Measurements from ENCODE around the gene HIGD2A. TPM values are rescaled to one million over a fixed set of nuclear protein-coding genes. Genes with fewer than 3 reads are reported as not detected.

The HIGD2A gene
- polyA plus RNA-seq, 2 donors: 151 to 163 TPM

- no peaks in the 10 kb centered on the region for H3K9me3 ChIP-seq (ENCODE audit: control insufficient read depth in 2 of 2, insufficient read depth in 1 of 2, low read depth in 1 of 2, low read length in 1 of 2)
- H3K27me3 ChIP-seq (ENCODE audit: control insufficient read depth in 1 of 2, insufficient read depth in 2 of 2, low read length in 2 of 2): no peaks in the 10 kb centered on the region
- no peak overlapping the region for H3K27ac ChIP-seq (ENCODE audit: low read depth in 2 of 2, low read length in 1 of 2)
- peaks cover 0 to 2% of the 10 kb centered on the region in 2 donors for H3K4me1 ChIP-seq (ENCODE audit: control insufficient read depth in 2 of 2, insufficient read depth in 2 of 2, low read length in 1 of 2)
- 86 to 89% methylated on average over 16 of the region's 16 CpGs for WGBS, 2 donors
- peaks cover 8 to 17% of the 10 kb centered on the region in 2 donors for H3K36me3 ChIP-seq (ENCODE audit: control insufficient read depth in 2 of 2, insufficient read depth in 2 of 2, low read length in 1 of 2)
- no peak overlapping the region for H3K4me3 ChIP-seq (ENCODE audit: low read depth in 1 of 2, low read length in 2 of 2)
Observed at GRCh38 chr5:176355400-176356178, 33.0 kb upstream of the HIGD2A start.

GRCh38 chr5:176356179-176356566 is 32.4 kb upstream of the HIGD2A start:
- no peak overlapping the region for H3K4me3 ChIP-seq (ENCODE audit: low read depth in 1 of 2, low read length in 2 of 2)
- H3K27ac ChIP-seq (ENCODE audit: low read depth in 2 of 2, low read length in 1 of 2): no peak overlapping the region
- 90 to 92% methylated on average over 3 of the region's 3 CpGs for whole genome bisulfite sequencing, 2 donors
- H3K27me3 ChIP-seq (ENCODE audit: control insufficient read depth in 1 of 2, insufficient read depth in 2 of 2, low read length in 2 of 2): no peaks in the 10 kb centered on the region
- H3K9me3 ChIP-seq (ENCODE audit: control insufficient read depth in 2 of 2, insufficient read depth in 1 of 2, low read depth in 1 of 2, low read length in 1 of 2): no peaks in the 10 kb centered on the region
- peaks cover 0 to 2% of the 10 kb centered on the region in 2 donors for H3K4me1 ChIP-seq (ENCODE audit: control insufficient read depth in 2 of 2, insufficient read depth in 2 of 2, low read length in 1 of 2)
- peaks cover 8 to 14% of the 10 kb centered on the region in 2 donors for H3K36me3 ChIP-seq (ENCODE audit: control insufficient read depth in 2 of 2, insufficient read depth in 2 of 2, low read length in 1 of 2)

- no peak overlapping the region for H3K27ac ChIP-seq (ENCODE audit: low read depth in 2 of 2, low read length in 1 of 2)
- peaks cover 2 to 5% of the 10 kb centered on the region in 2 donors for H3K4me1 ChIP-seq (ENCODE audit: control insufficient read depth in 2 of 2, insufficient read depth in 2 of 2, low read length in 1 of 2)
- H3K4me3 ChIP-seq (ENCODE audit: low read depth in 1 of 2, low read length in 2 of 2): no peak overlapping the region
- H3K36me3 ChIP-seq (ENCODE audit: control insufficient read depth in 2 of 2, insufficient read depth in 2 of 2, low read length in 1 of 2): peaks cover 0 to 3% of the 10 kb centered on the region in 2 donors
- H3K27me3 ChIP-seq (ENCODE audit: control insufficient read depth in 1 of 2, insufficient read depth in 2 of 2, low read length in 2 of 2): no peaks in the 10 kb centered on the region
- 52 to 60% methylated on average over 4 of the region's 4 CpGs for WGBS, 2 donors
- no peaks in the 10 kb centered on the region for H3K9me3 ChIP-seq (ENCODE audit: control insufficient read depth in 2 of 2, insufficient read depth in 1 of 2, low read depth in 1 of 2, low read length in 1 of 2)
Observed at GRCh38 chr5:176359658-176360057, 28.9 kb upstream of the HIGD2A start.

- H3K4me1 ChIP-seq (ENCODE audit: control insufficient read depth in 2 of 2, insufficient read depth in 2 of 2, low read length in 1 of 2): peaks cover 5% of the 10 kb centered on the region in 2 donors
- H3K27me3 ChIP-seq (ENCODE audit: control insufficient read depth in 1 of 2, insufficient read depth in 2 of 2, low read length in 2 of 2): no peaks in the 10 kb centered on the region
- H3K9me3 ChIP-seq (ENCODE audit: control insufficient read depth in 2 of 2, insufficient read depth in 1 of 2, low read depth in 1 of 2, low read length in 1 of 2): no peaks in the 10 kb centered on the region
- peak overlapping the region; percentile 42 to 78 for H3K27ac ChIP-seq (ENCODE audit: low read depth in 2 of 2, low read length in 1 of 2)
- peak overlapping the region; percentile 80 to 92 for H3K4me3 ChIP-seq (ENCODE audit: low read depth in 1 of 2, low read length in 2 of 2)
- 2% methylated on average over 27 of the region's 27 CpGs for WGBS, 2 donors
- peaks cover 0 to 2% of the 10 kb centered on the region in 2 donors for H3K36me3 ChIP-seq (ENCODE audit: control insufficient read depth in 2 of 2, insufficient read depth in 2 of 2, low read length in 1 of 2)
Observed at GRCh38 chr5:176360894-176361436, 27.6 kb upstream of the HIGD2A start.

GRCh38 chr5:176361437-176362232 is 26.9 kb upstream of the HIGD2A start, which contains the start of gene KIAA1191:
Gene KIAA1191, minus strand, starts transcription at chr5:176361764. Its CDS starts 2,256 bp downstream, at chr5:176359508.
- no peaks in the 10 kb centered on the region for H3K27me3 ChIP-seq (ENCODE audit: control insufficient read depth in 1 of 2, insufficient read depth in 2 of 2, low read length in 2 of 2)
- WGBS, 2 donors: 1% methylated on average over 52 to 56 of the region's 56 CpGs
- peaks cover 5 to 6% of the 10 kb centered on the region in 2 donors for H3K4me1 ChIP-seq (ENCODE audit: control insufficient read depth in 2 of 2, insufficient read depth in 2 of 2, low read length in 1 of 2)
- no peaks in the 10 kb centered on the region for H3K9me3 ChIP-seq (ENCODE audit: control insufficient read depth in 2 of 2, insufficient read depth in 1 of 2, low read depth in 1 of 2, low read length in 1 of 2)
- peak within 1 kb of the TSS; percentile 80 to 92 for H3K4me3 ChIP-seq (ENCODE audit: low read depth in 1 of 2, low read length in 2 of 2)
- H3K36me3 ChIP-seq (ENCODE audit: control insufficient read depth in 2 of 2, insufficient read depth in 2 of 2, low read length in 1 of 2): peaks cover 0 to 2% of the 10 kb centered on the region in 2 donors
- H3K27ac ChIP-seq (ENCODE audit: low read depth in 2 of 2, low read length in 1 of 2): peak within 1 kb of the TSS; percentile 42 to 78

- WGBS, 2 donors: 61 to 63% methylated on average over 8 of the region's 8 CpGs
- H3K27ac ChIP-seq (ENCODE audit: low read depth in 2 of 2, low read length in 1 of 2): peak overlapping the region; percentile 31 to 65
Observed at GRCh38 chr5:176362233-176362490, 26.4 kb upstream of the HIGD2A start.

GRCh38 chr5:176364765-176365350 is 23.7 kb upstream of the HIGD2A start:
- peak overlapping the region; percentile 80 to 85 for H3K4me3 ChIP-seq (ENCODE audit: low read depth in 1 of 2, low read length in 2 of 2)
- H3K4me1 ChIP-seq (ENCODE audit: control insufficient read depth in 2 of 2, insufficient read depth in 2 of 2, low read length in 1 of 2): peaks cover 3 to 9% of the 10 kb centered on the region in 2 donors
- WGBS, 2 donors: 24 to 27% methylated on average over 28 of the region's 28 CpGs
- peaks cover 0 to 5% of the 10 kb centered on the region in 2 donors for H3K36me3 ChIP-seq (ENCODE audit: control insufficient read depth in 2 of 2, insufficient read depth in 2 of 2, low read length in 1 of 2)
- no peaks in the 10 kb centered on the region for H3K9me3 ChIP-seq (ENCODE audit: control insufficient read depth in 2 of 2, insufficient read depth in 1 of 2, low read depth in 1 of 2, low read length in 1 of 2)
- no peaks in the 10 kb centered on the region for H3K27me3 ChIP-seq (ENCODE audit: control insufficient read depth in 1 of 2, insufficient read depth in 2 of 2, low read length in 2 of 2)
- H3K27ac ChIP-seq (ENCODE audit: low read depth in 2 of 2, low read length in 1 of 2): peak overlapping the region; percentile 63 to 65

More at GRCh38 chr5:176362233-176362490, 26.4 kb upstream of the HIGD2A start:
- H3K27me3 ChIP-seq (ENCODE audit: control insufficient read depth in 1 of 2, insufficient read depth in 2 of 2, low read length in 2 of 2): no peaks in the 10 kb centered on the region
- peaks cover 5 to 6% of the 10 kb centered on the region in 2 donors for H3K4me1 ChIP-seq (ENCODE audit: control insufficient read depth in 2 of 2, insufficient read depth in 2 of 2, low read length in 1 of 2)
- H3K36me3 ChIP-seq (ENCODE audit: control insufficient read depth in 2 of 2, insufficient read depth in 2 of 2, low read length in 1 of 2): peaks cover 0 to 2% of the 10 kb centered on the region in 2 donors
- peak overlapping the region; percentile 80 to 92 for H3K4me3 ChIP-seq (ENCODE audit: low read depth in 1 of 2, low read length in 2 of 2)
- H3K9me3 ChIP-seq (ENCODE audit: control insufficient read depth in 2 of 2, insufficient read depth in 1 of 2, low read depth in 1 of 2, low read length in 1 of 2): no peaks in the 10 kb centered on the region

- H3K27ac ChIP-seq (ENCODE audit: low read depth in 2 of 2, low read length in 1 of 2): peak within 1 kb of the TSS; percentile 65 to 80
- peaks cover 3 to 9% of the 10 kb centered on the region in 2 donors for H3K4me1 ChIP-seq (ENCODE audit: control insufficient read depth in 2 of 2, insufficient read depth in 2 of 2, low read length in 1 of 2)
- H3K36me3 ChIP-seq (ENCODE audit: control insufficient read depth in 2 of 2, insufficient read depth in 2 of 2, low read length in 1 of 2): peaks cover 0 to 5% of the 10 kb centered on the region in 2 donors
- H3K9me3 ChIP-seq (ENCODE audit: control insufficient read depth in 2 of 2, insufficient read depth in 1 of 2, low read depth in 1 of 2, low read length in 1 of 2): no peaks in the 10 kb centered on the region
- no peaks in the 10 kb centered on the region for H3K27me3 ChIP-seq (ENCODE audit: control insufficient read depth in 1 of 2, insufficient read depth in 2 of 2, low read length in 2 of 2)
- peak within 1 kb of the TSS; percentile 80 to 85 for H3K4me3 ChIP-seq (ENCODE audit: low read depth in 1 of 2, low read length in 2 of 2)
- 0 to 1% methylated on average over 62 to 108 of the region's 108 CpGs for WGBS, 2 donors
Observed at GRCh38 chr5:176365351-176366231, 23.0 kb upstream of the HIGD2A start, which contains the start of gene ARL10. Gene ARL10, plus strand, starts transcription at chr5:176365487. Its CDS starts 77 bp downstream, at chr5:176365564.
